T-cell (primary cell): ENCODE results near the gene CBX5. TPM values are rescaled to one million over a fixed set of nuclear protein-coding genes. Genes with fewer than 3 reads are reported as not detected.
A peak's percentile ranks its signal among the peaks of the same experiment; 100 is the strongest.
"Not testable (repeated sequence)": the region's sequence is repeated elsewhere in the genome, so short reads cannot be mapped to it uniquely, and the experiment has no call there.

Source experiments
- ATAC-seq, 4 experiments: fragments of 200-7000 bp in 3 of 4; fragments of 150-1000 bp in 1 of 4; cut with Tn5 transposase; replicated peaks in 1 of 4; 1 replicate in 3 of 4; 2 replicates in 1 of 4; pipeline ENCODE4 v1.10.0; 2021; ENCODE audit warnings: moderate library complexity in 3 of 4, mild to moderate bottlenecking in 2 of 4, moderate number of reproducible peaks in 1 of 4
- CTCF ChIA-PET, 2 donors: fragments of 300-600 bp; sonication (Branson Sonifier 250); formaldehyde crosslinking; loops; one replicate each; lab custom pipeline; 2022; ENCODE audit warnings: antibody characterized with exemption in 2 of 2; lab: Charles Lee
- POLR2A ChIA-PET, 2 donors: fragments of 300-600 bp; sonication (Branson Sonifier 250); formaldehyde crosslinking; loops; one replicate each; lab custom pipeline; 2022; ENCODE audit warnings: antibody characterized with exemption in 2 of 2; lab: Charles Lee
- DNase-seq, 35 experiments: peaks; one replicate each; pipeline versions ENCODE4 v3.0.0 to v3.0.0-alpha.2; 2013 to 2023
- H3K27ac ChIP-seq: one replicate; pipeline ENCODE4 v1.5.1; 2013; ENCODE audit warnings: low read length
- H3K27me3 ChIP-seq, 2 experiments: replicated peaks in 1 of 2; 1 replicate in 1 of 2; 2 replicates in 1 of 2; pipeline versions ENCODE4 v1.6.1 to v1.7.0; 2013; ENCODE audit warnings: low read length in 1 of 2, mixed read lengths in 1 of 2; ENCODE audit not compliant: control insufficient read depth in 2 of 2, insufficient read depth in 2 of 2; ENCODE audit errors: extremely low read depth in 1 of 2
- H3K36me3 ChIP-seq, 2 donors: 1 replicate in 1 of 2; 2 replicates in 1 of 2; pipeline versions ENCODE4 v1.6.1 to v1.7.0; 2013; ENCODE audit warnings: low read length in 1 of 2; ENCODE audit not compliant: control insufficient read depth in 2 of 2, insufficient read depth in 1 of 2; ENCODE audit errors: extremely low read depth in 1 of 2
- H3K4me1 ChIP-seq, 2 experiments: 1 replicate in 1 of 2; 2 replicates in 1 of 2; pipeline versions ENCODE4 v1.6.1 to v1.7.0; 2013; ENCODE audit warnings: low read length in 2 of 2, mixed read lengths in 1 of 2; ENCODE audit not compliant: insufficient read depth in 2 of 2, control insufficient read depth in 1 of 2; ENCODE audit errors: extremely low read depth in 1 of 2
- H3K4me3 ChIP-seq, 2 donors: 1 replicate in 1 of 2; 2 replicates in 1 of 2; pipeline versions ENCODE4 v1.5.1 to v1.7.0; 2013; ENCODE audit warnings: mild to moderate bottlenecking in 2 of 2, low read length in 1 of 2, moderate library complexity in 1 of 2; ENCODE audit not compliant: control insufficient read depth in 1 of 2; ENCODE audit errors: extremely low read depth in 1 of 2
- H3K9me3 ChIP-seq: 2 replicates; pipeline ENCODE4 v1.7.0; 2013
- H3K27ac Mint-ChIP-seq, 2 donors: one replicate each; pipeline ENCODE4 v1.8.0; 2020 to 2021; ENCODE audit warnings: mild to moderate bottlenecking in 2 of 2, mixed read lengths in 2 of 2
- H3K27me3 Mint-ChIP-seq, 2 donors: one replicate each; pipeline ENCODE4 v1.8.0; 2021 to 2022; ENCODE audit warnings: mixed read lengths in 2 of 2
- H3K36me3 Mint-ChIP-seq: one replicate; pipeline ENCODE4 v1.8.0; 2021; ENCODE audit warnings: mixed read lengths
- H3K4me1 Mint-ChIP-seq, 3 donors: one replicate each; pipeline ENCODE4 v1.8.0; 2020 to 2022; ENCODE audit warnings: mixed read lengths in 3 of 3, mild to moderate bottlenecking in 1 of 3
- H3K4me3 Mint-ChIP-seq, 3 donors: one replicate each; pipeline ENCODE4 v1.8.0; 2020 to 2022; ENCODE audit warnings: mild to moderate bottlenecking in 3 of 3, mixed read lengths in 3 of 3, moderate library complexity in 3 of 3
- H3K9me3 Mint-ChIP-seq, 3 donors: one replicate each; pipeline ENCODE4 v1.8.0; 2020 to 2022; ENCODE audit warnings: mixed read lengths in 3 of 3
- WGBS: methylation state at CpG from one replicate; pipeline ENCODE4 v1.1.5; 2013; ENCODE audit warnings: missing lambda C conversion rate; ENCODE audit not compliant: insufficient coverage; 5-methylcytosine and 5-hydroxymethylcytosine counted together
- total RNA-seq, 35 experiments: library from RNA in 6 of 35; stranded (reverse) in 6 of 35; fragments of 120-200 nt in 1 of 35; gene quantifications; one replicate each; pipeline versions ENCODE4 v1.2.1 to v1.2.4 and lab custom pipeline; 2013 to 2026

The CBX5 gene
- total RNA-seq, 5 donors from 2014 or later (not counting 1 experiment from before 2014, with no cell fraction given): 43.8 to 54.5 (median 47.1) TPM

DNA sequence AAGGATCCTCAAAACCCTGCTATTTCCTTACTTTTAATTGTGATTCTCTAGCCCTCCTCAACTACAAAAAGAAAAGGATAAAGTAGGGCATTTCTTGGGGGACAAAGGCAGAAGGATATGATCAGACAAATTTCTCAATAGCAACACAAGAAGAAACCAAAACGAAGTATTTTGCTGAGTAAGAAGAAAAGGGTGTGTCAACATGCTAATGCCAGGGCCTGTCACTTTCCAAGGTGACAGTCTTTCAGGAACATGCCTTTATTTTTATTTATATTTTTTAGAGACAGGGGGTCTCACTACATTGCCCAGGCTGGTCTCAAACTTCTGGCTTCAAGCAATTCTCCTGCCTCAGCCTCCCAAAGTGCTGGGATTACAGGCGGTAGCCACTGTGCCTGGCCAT lies 39.8 kb downstream of the CBX5 start:
- ATAC-seq: no peak
- no peak overlapping the region for H3K4me3 ChIP-seq
- Mint-ChIP-seq H3K4me1 (no peaks in the 10 kb centered on the region), H3K9me3 (no peaks in the 10 kb centered on the region), H3K4me3 (no peak overlapping the region), H3K36me3 (peaks cover 30% of the 10 kb centered on the region), H3K27me3 (no peaks in the 10 kb centered on the region), H3K27ac (no peak overlapping the region)
- H3K27ac ChIP-seq: no peak overlapping the region
- no peak for DNase-seq
- peaks cover 6 to 37% of the 10 kb centered on the region in 2 donors for H3K36me3 ChIP-seq
- no peaks in the 10 kb centered on the region for H3K27me3 ChIP-seq
- H3K9me3 ChIP-seq: no peaks in the 10 kb centered on the region
- ChIA-PET CTCF (no interaction called here), POLR2A (no interaction called here)
- WGBS: no CpG with 5 or more reads among the region's 2 CpGs
- no peaks in the 10 kb centered on the region for H3K4me1 ChIP-seq

DNA sequence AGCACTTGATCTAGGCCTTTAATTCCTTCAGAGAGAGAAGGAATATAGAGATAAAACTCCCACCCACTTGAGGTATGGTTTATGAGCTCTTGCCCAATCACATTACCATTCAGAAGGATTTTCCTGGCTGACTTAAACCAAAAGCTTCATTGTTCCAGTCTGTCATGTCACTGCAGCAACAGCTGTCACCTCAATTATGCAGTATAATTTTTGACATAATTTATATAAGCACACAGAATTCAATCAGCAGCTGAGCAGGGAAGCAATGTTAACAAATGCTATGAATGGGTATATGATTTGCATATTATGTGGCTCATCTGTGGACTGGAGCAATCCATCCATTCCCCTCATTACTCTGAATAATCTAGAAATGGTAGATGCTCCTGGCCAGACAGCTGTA lies 40.3 kb downstream of the CBX5 start:
- Mint-ChIP-seq H3K4me1 (no peaks in the 10 kb centered on the region), H3K36me3 (peaks cover 28% of the 10 kb centered on the region), H3K27me3 (no peaks in the 10 kb centered on the region), H3K9me3 (no peaks in the 10 kb centered on the region), H3K4me3 (no peak overlapping the region), H3K27ac (peak overlapping the region in 1 of 2 donors; percentile 4)
- Histone ChIP-seq H3K36me3 (peaks cover 6 to 37% of the 10 kb centered on the region in 2 donors), H3K9me3 (no peaks in the 10 kb centered on the region), H3K4me3 (no peak overlapping the region), H3K27me3 (no peaks in the 10 kb centered on the region), H3K4me1 (no peaks in the 10 kb centered on the region), H3K27ac (no peak overlapping the region)
- ATAC-seq: no peak
- DNase-seq: no peak
- CTCF ChIA-PET: no interaction called here
- POLR2A ChIA-PET: no interaction called here

DNA sequence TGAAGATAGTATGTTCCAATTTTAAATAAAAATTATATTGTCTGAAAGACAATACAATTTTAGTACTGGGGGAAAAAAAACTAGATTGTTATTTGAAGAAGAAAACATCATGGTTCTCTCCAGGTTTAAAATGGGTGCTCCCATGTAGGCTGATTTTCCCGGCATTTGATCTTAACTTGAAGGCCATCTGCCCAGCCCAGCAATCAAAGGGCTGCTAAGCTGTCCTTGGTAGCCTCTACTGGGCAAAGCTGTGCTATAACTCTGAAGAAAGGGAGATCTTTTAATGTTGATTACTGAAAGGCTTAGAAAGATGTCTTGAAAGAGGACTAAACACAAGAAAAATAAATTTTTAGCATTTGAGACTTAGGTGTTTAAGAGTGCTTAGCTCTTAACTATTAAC lies 41.4 kb downstream of the CBX5 start:
- Histone ChIP-seq H3K27ac (no peak overlapping the region), H3K4me3 (no peak overlapping the region), H3K4me1 (no peaks in the 10 kb centered on the region), H3K36me3 (peaks cover 6 to 37% of the 10 kb centered on the region in 2 donors), H3K27me3 (no peaks in the 10 kb centered on the region), H3K9me3 (no peaks in the 10 kb centered on the region)
- Mint-ChIP-seq H3K27me3 (no peaks in the 10 kb centered on the region), H3K9me3 (no peaks in the 10 kb centered on the region), H3K27ac (no peak overlapping the region), H3K4me3 (no peak overlapping the region), H3K4me1 (no peaks in the 10 kb centered on the region), H3K36me3 (peaks cover 27% of the 10 kb centered on the region)
- CTCF ChIA-PET: no interaction called here
- POLR2A ChIA-PET: no interaction called here
- DNase-seq (no peak), ATAC-seq (no peak)
- WGBS: no CpG with 5 or more reads among the region's 1 CpG

DNA sequence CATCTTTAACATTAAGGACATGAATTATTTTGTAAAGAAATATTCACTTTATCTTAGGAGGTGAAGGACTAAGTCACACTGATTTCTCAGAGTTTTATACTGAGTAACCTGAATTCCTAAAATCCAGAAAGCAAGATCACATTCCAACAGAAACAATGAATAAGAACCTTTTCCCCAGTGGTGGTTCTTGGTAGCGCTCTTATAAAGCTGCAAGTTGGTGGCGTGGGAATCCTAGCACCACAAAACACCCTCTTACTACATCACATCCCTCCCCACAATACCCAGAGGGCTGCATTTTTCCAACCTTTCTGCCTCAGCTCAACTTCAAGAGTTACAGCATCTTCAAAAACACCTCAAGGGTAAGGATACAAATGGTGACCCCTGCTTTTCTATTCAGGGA lies 47.1 kb downstream of the CBX5 start:
- H3K27ac Mint-ChIP-seq: no peak overlapping the region

DNA sequence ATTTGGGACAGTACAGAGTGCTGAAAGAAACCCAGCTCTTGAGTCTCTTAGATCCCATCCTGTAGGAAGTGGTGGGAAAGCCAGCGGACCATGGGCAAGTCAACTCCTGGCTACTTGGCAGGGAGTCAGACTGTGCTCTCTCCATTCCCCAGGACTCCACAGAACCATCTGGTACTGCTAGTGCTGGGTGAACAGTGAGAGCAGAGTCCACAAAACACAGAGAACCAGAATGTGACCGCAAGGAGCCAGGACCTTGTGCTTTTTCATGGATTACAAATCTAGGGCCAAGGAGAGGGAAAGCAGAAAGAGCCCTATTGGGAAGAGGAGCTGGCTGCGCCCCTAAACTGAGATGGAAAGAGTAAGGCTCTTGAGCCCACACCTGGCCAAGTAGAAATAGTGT lies 48.7 kb downstream of the CBX5 start:
- POLR2A ChIA-PET: interaction anchor here in 1 of 2 donors (0.5 kb wide), 1 partner anchor 244 kb away, joined by 3 read pairs; no protein-coding TSS in a partner anchor
- H3K27ac ChIP-seq, H3K4me1 ChIP-seq, H3K36me3 ChIP-seq, H3K27ac Mint-ChIP-seq, H3K4me1 Mint-ChIP-seq, H3K9me3 ChIP-seq, H3K9me3 Mint-ChIP-seq, H3K4me3 Mint-ChIP-seq, H3K4me3 ChIP-seq, ATAC-seq, DNase-seq, H3K27me3 ChIP-seq, CTCF ChIA-PET, H3K27me3 Mint-ChIP-seq, H3K36me3 Mint-ChIP-seq: not testable (repeated sequence)
- WGBS: no CpG with 5 or more reads among the region's 3 CpGs

More for the DNA sequence above, 47.1 kb downstream of the CBX5 start:
- H3K36me3 Mint-ChIP-seq: peaks cover 17% of the 10 kb centered on the region
- peaks cover 0 to 7% (median 0%) of the 10 kb centered on the region in 3 donors for H3K4me1 Mint-ChIP-seq
- H3K27me3 Mint-ChIP-seq: no peaks in the 10 kb centered on the region
- CTCF ChIA-PET: no interaction called here
- Histone ChIP-seq H3K27ac (no peak overlapping the region), H3K27me3 (no peaks in the 10 kb centered on the region), H3K4me3 (no peak overlapping the region), H3K36me3 (peaks cover 0 to 4% of the 10 kb centered on the region in 2 donors), H3K9me3 (no peaks in the 10 kb centered on the region), H3K4me1 (no peaks in the 10 kb centered on the region)
- no peak for ATAC-seq
- DNase-seq: no peak
- POLR2A ChIA-PET: no interaction called here
- 92% methylated on average over 2 of the region's 2 CpGs for WGBS
- H3K9me3 Mint-ChIP-seq: no peaks in the 10 kb centered on the region
- H3K4me3 Mint-ChIP-seq: no peak overlapping the region

DNA sequence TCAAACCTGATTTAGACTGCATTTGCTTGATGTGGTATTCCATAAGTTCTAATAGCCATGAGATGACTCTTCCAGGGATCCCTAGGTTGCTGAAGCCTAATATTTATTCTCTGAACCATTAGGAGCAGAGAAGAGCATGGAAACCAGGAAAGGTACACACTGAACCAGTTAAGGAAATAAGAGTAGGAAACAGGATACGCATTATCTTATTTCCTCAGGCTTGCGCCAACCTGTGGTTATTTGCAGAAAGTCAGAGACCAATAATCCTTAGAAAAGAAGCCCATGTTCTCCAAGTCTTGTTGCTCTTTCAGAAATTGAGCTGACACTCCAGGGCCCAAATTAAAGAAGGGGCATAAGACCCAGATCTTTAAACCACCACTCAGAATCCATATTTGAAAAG lies 49.4 kb downstream of the CBX5 start:
- H3K27ac Mint-ChIP-seq: no peak overlapping the region
- peaks cover 0 to under 1% of the 10 kb centered on the region in 2 donors for H3K36me3 ChIP-seq
- POLR2A ChIA-PET: no interaction called here
- no peak for ATAC-seq
- CTCF ChIA-PET: interaction anchor here in 1 of 2 donors (0.6 kb wide), 1 partner anchor 15 kb away, joined by 5 read pairs; no protein-coding TSS in a partner anchor
- H3K4me3 ChIP-seq: no peak overlapping the region
- no peaks in the 10 kb centered on the region for H3K27me3 ChIP-seq
- no peak overlapping the region for H3K4me3 Mint-ChIP-seq
- H3K27ac ChIP-seq: no peak overlapping the region
- peaks cover 0 to 7% (median 0%) of the 10 kb centered on the region in 3 donors for H3K4me1 Mint-ChIP-seq
- H3K27me3 Mint-ChIP-seq: no peaks in the 10 kb centered on the region
- WGBS: 100% methylated on average over 1 of the region's 2 CpGs
- H3K4me1 ChIP-seq: no peaks in the 10 kb centered on the region
- H3K9me3 Mint-ChIP-seq: no peaks in the 10 kb centered on the region
- H3K9me3 ChIP-seq: no peaks in the 10 kb centered on the region
- H3K36me3 Mint-ChIP-seq: peaks cover 5% of the 10 kb centered on the region
- no peak for DNase-seq
